ENCODE data around the gene L1CAM.

- no peak for TF ChIP-seq EP300 (IDR thresholded peaks at IDR 0.05)
- TF ChIP-seq SREBF2 (IDR thresholded peaks at IDR 0.05) = no peak
- no peak for TF ChIP-seq CTCF (IDR thresholded peaks at IDR 0.05)
- no peak for TF ChIP-seq POLR2A (IDR thresholded peaks at IDR 0.05; ENCODE audit: low read length)
- TF ChIP-seq RARB (CRISPR knock-in tag; IDR thresholded peaks at IDR 0.05) = no peak
- TF ChIP-seq JUN (IDR thresholded peaks at IDR 0.05) = no peak
- no peak for TF ChIP-seq USF2 (IDR thresholded peaks at IDR 0.05)
- no peak for TF ChIP-seq ZFP36 (IDR thresholded peaks at IDR 0.05; ENCODE audit: borderline replicate concordance, partially characterized antibody)
- no peak for TF ChIP-seq RFX5 (IDR thresholded peaks at IDR 0.05)
- TF ChIP-seq RCOR1 (IDR thresholded peaks at IDR 0.05; ENCODE audit: low read depth, low read length) = no peak
- TF ChIP-seq RAD21 (conservative IDR thresholded peaks at IDR 0.05 in 1 of 2, IDR thresholded peaks at IDR 0.05 in 1 of 2) = no peak
- no peak for TF ChIP-seq ESRRA (IDR thresholded peaks at IDR 0.05; ENCODE audit: borderline replicate concordance, low read length)
- no peak for TF ChIP-seq MAFK (IDR thresholded peaks at IDR 0.05; ENCODE audit: partially characterized antibody)
- TF ChIP-seq MAZ (IDR thresholded peaks at IDR 0.05; ENCODE audit: borderline replicate concordance, low read depth, low read length) = no peak
These were observed 35.1 kb upstream of the L1CAM start for GRCh38 chrX:153921070-153921469.
